Skeletal muscle satellite cell (primary cell): Measurements from ENCODE around the gene TWF2. TPM values are rescaled to one million over a fixed set of nuclear protein-coding genes. Genes with fewer than 3 reads are reported as not detected.
A peak's percentile ranks its signal among the peaks of the same experiment; 100 is the strongest.
"Not testable (repeated sequence)": the region's sequence is repeated elsewhere in the genome, so short reads cannot be mapped to it uniquely, and the experiment has no call there.

ENCODE experiments used
- H3K27me3 ChIP-seq: 2 replicates; pipeline ENCODE4 v1.7.0; 2013; ENCODE audit warnings: low read length; ENCODE audit not compliant: control insufficient read depth, insufficient read depth
- H3K36me3 ChIP-seq: 2 replicates; pipeline ENCODE4 v1.7.0; 2013; ENCODE audit warnings: mild to moderate bottlenecking, control low read depth, low read length; ENCODE audit not compliant: insufficient read depth
- H3K4me1 ChIP-seq: 2 replicates; pipeline ENCODE4 v1.7.0; 2013; ENCODE audit warnings: low read length; ENCODE audit not compliant: control insufficient read depth, insufficient read depth
- H3K4me2 ChIP-seq: 2 replicates; pipeline ENCODE4 v1.7.0; 2013; ENCODE audit warnings: mild to moderate bottlenecking, low read length
- H3K4me3 ChIP-seq: 2 replicates; pipeline ENCODE4 v1.7.0; 2013; ENCODE audit warnings: low read length
- H3K9ac ChIP-seq: 2 replicates; pipeline ENCODE4 v1.7.0; 2013; ENCODE audit warnings: mild to moderate bottlenecking, low read depth, low read length, moderate library complexity
- H3K9me3 ChIP-seq: replicated peaks from 2 replicates; pipeline ENCODE4 v1.7.0; 2013; ENCODE audit warnings: mild to moderate bottlenecking, control low read depth, low read length
- total RNA-seq: library from RNA; depleted of rRNA; stranded (reverse); fragments of >200 nt; gene quantifications from 2 replicates; pipeline ENCODE4 v1.2.3, GENCODE V29; 2012; rRNA removed

TWF2 gene
- 178 and 197 TPM in 2 replicates for total RNA-seq

- Histone ChIP-seq H3K9me3 (no peaks in the 10 kb centered on the region), H3K9ac (peak within 1 kb of the TSS; percentile 94), H3K27me3 (no peaks in the 10 kb centered on the region), H3K4me1 (peaks cover 38% of the 10 kb centered on the region), H3K36me3 (peaks cover 11% of the 10 kb centered on the region), H3K4me2 (peak within 1 kb of the TSS; percentile 87), H3K4me3 (peak within 1 kb of the TSS; percentile 99)
Observed at GRCh38 chr3:52238761-52239701, at the start of gene TWF2. TWF2 (minus strand) TSS chr3:52239158; CDS start chr3:52239016, 142 bp downstream.

- Histone ChIP-seq H3K9ac (peak overlapping the region; percentile 98), H3K4me3 (peak overlapping the region; percentile 95), H3K9me3 (no peaks in the 10 kb centered on the region), H3K27me3 (no peaks in the 10 kb centered on the region), H3K4me1 (peaks cover 17% of the 10 kb centered on the region), H3K36me3 (peaks cover 13% of the 10 kb centered on the region), H3K4me2 (peak overlapping the region; percentile 90)
Observed at GRCh38 chr3:52288674-52289073, 49.7 kb upstream of the TWF2 start.

GRCh38 chr3:52286777-52287110 lies 47.8 kb upstream of the TWF2 start:
- peak overlapping the region; percentile 90 for H3K4me2 ChIP-seq
- H3K4me1 ChIP-seq, result peaks cover 17% of the 10 kb centered on the region
- peak overlapping the region; percentile 95 for H3K4me3 ChIP-seq
- H3K36me3 ChIP-seq, result peaks cover 1% of the 10 kb centered on the region
- H3K9me3 ChIP-seq, result no peaks in the 10 kb centered on the region
- H3K27me3 ChIP-seq, result no peaks in the 10 kb centered on the region
- H3K9ac ChIP-seq, result peak overlapping the region; percentile 98

GRCh38 chr3:52284051-52284450 lies 45.1 kb upstream of the TWF2 start:
- H3K9me3 ChIP-seq, result not testable (repeated sequence)

GRCh38 chr3:52283306-52283705 lies 44.3 kb upstream of the TWF2 start:
- peaks cover 24% of the 10 kb centered on the region for H3K4me1 ChIP-seq
- no peaks in the 10 kb centered on the region for H3K9me3 ChIP-seq
- H3K4me3 ChIP-seq, result no peak overlapping the region
- H3K9ac ChIP-seq, result no peak overlapping the region
- no peaks in the 10 kb centered on the region for H3K27me3 ChIP-seq
- H3K36me3 ChIP-seq, result no peaks in the 10 kb centered on the region
- H3K4me2 ChIP-seq, result no peak overlapping the region

More at GRCh38 chr3:52284051-52284450, 45.1 kb upstream of the TWF2 start:
- not testable (repeated sequence) for H3K27me3 ChIP-seq, H3K4me3 ChIP-seq, H3K9ac ChIP-seq, H3K36me3 ChIP-seq, H3K4me2 ChIP-seq
- peaks cover 29% of the 10 kb centered on the region for H3K4me1 ChIP-seq

GRCh38 chr3:52281981-52282801 lies 43.2 kb upstream of the TWF2 start:
- Histone ChIP-seq H3K36me3 (peaks cover 2% of the 10 kb centered on the region), H3K4me3 (no peak overlapping the region), H3K4me1 (peaks cover 24% of the 10 kb centered on the region), H3K9me3 (no peaks in the 10 kb centered on the region), H3K9ac (no peak overlapping the region), H3K4me2 (no peak overlapping the region), H3K27me3 (no peaks in the 10 kb centered on the region)

GRCh38 chr3:52280050-52280461 lies 41.1 kb upstream of the TWF2 start:
- Histone ChIP-seq H3K9ac (peak overlapping the region; percentile 97), H3K36me3 (peaks cover 2% of the 10 kb centered on the region), H3K4me2 (peak overlapping the region; percentile 89), H3K4me1 (peaks cover 24% of the 10 kb centered on the region), H3K9me3 (no peaks in the 10 kb centered on the region), H3K27me3 (no peaks in the 10 kb centered on the region), H3K4me3 (peak overlapping the region; percentile 99)

DNA sequence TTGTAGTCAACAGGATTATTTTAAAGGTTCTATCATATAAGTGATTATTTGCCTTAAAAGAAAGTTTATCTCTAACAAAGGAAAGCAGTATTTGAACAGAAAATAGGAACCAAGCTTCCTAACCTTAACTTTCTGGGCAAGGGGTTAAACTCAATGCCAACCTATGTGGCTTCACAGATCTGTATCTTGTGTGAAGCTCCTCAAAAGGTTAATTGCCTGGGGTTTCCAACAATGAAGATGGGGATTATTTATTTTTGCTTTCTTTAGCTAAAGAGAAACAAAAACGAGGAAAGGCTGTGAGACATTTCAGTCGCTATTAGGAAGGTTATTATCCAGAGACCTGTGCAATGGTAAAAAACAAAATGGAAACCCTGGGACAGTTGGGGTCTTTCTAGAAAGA lies 40.6 kb upstream of the TWF2 start:
- Histone ChIP-seq H3K9me3 (no peaks in the 10 kb centered on the region), H3K9ac (peak overlapping the region; percentile 97), H3K4me1 (peaks cover 24% of the 10 kb centered on the region), H3K27me3 (no peaks in the 10 kb centered on the region), H3K4me3 (peak overlapping the region; percentile 99), H3K36me3 (peaks cover 3% of the 10 kb centered on the region), H3K4me2 (peak overlapping the region; percentile 89)

GRCh38 chr3:52278510-52279069 lies 39.6 kb upstream of the TWF2 start, which contains the start of gene WDR82:
WDR82 (minus strand) TSS chr3:52278649; CDS start chr3:52278361, 288 bp downstream.
- no peaks in the 10 kb centered on the region for H3K27me3 ChIP-seq
- peaks cover 31% of the 10 kb centered on the region for H3K4me1 ChIP-seq
- H3K4me3 ChIP-seq, result peak within 1 kb of the TSS; percentile 99
- peaks cover 9% of the 10 kb centered on the region for H3K36me3 ChIP-seq
- H3K9me3 ChIP-seq, result no peaks in the 10 kb centered on the region
- H3K4me2 ChIP-seq, result peak within 1 kb of the TSS; percentile 89
- peak within 1 kb of the TSS; percentile 97 for H3K9ac ChIP-seq

DNA sequence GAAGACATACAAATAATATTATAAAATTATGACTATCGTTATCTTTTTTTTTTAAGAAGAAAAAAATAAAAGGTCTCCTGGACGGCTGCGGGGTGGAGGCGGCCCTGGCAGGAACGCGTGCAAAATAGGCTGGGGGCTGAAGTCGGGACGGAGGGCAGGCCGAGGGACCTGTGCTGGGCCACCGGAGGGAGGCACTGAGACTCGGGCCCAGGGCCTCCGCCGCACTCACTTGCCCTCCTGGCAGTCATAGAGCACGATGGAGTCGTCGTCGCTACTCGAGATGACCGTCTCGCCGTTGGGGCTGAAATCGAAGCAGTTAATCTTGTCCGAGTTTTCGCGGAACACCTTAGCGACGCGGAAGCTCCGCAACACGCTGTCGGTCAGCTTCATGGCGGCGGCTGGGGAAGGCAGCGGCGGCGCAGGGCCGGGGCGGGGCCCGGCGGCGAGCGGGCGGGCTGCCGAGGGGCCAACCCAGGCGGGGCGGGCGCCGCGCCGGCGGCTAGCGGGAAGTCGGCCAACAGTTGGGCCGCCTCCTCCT lies 39.1 kb upstream of the TWF2 start:
- peaks cover 31% of the 10 kb centered on the region for H3K4me1 ChIP-seq
- no peaks in the 10 kb centered on the region for H3K9me3 ChIP-seq
- no peaks in the 10 kb centered on the region for H3K27me3 ChIP-seq
- peak overlapping the region; percentile 99 for H3K4me3 ChIP-seq
- H3K9ac ChIP-seq, result peak overlapping the region; percentile 97
- H3K36me3 ChIP-seq, result peaks cover 9% of the 10 kb centered on the region
- H3K4me2 ChIP-seq, result peak overlapping the region; percentile 89
